ENCODE results near the gene GLUD1. TPM values are rescaled to one million over a fixed set of nuclear protein-coding genes. Genes with fewer than 3 reads are reported as not detected.

Gene GLUD1
- total RNA-seq, 1 experiment from 2014 or later: 83.3 TPM

Other genes starting within 250 kb of the GLUD1 start
- gene MMRN2, start 137.2 kb downstream of the GLUD1 start, total RNA-seq (2014; rRNA removed; shearing (Covaris generic)): 0.06 TPM in 1 of 2 replicates, not detected in the other
- gene SNCG, start 136.2 kb downstream of the GLUD1 start, total RNA-seq (2014; rRNA removed; shearing (Covaris generic)): 1.7 TPM in 1 of 2 replicates, not detected in the other
- gene ADIRF, start 126.4 kb downstream of the GLUD1 start, total RNA-seq (2014; rRNA removed; shearing (Covaris generic)): not detected in 2 replicates
- gene FAM25A, start 74.5 kb downstream of the GLUD1 start, total RNA-seq (2014; rRNA removed; shearing (Covaris generic)): not detected in 2 replicates
- gene SHLD2, start 363 bp upstream of the GLUD1 start, total RNA-seq (2014; rRNA removed; shearing (Covaris generic)): 21.0 and 21.8 TPM in 2 replicates
- gene NUTM2A, start 130.6 kb upstream of the GLUD1 start, total RNA-seq (2014; rRNA removed; shearing (Covaris generic)): 0.17 and 0.24 TPM in 2 replicates

Data from Daoy (cell line).